WTC11 (cell line): ENCODE measurements around the gene RPS18. TPM values are rescaled to one million over a fixed set of nuclear protein-coding genes. Genes with fewer than 3 reads are reported as not detected.

Experiments used
- ATAC-seq: fragments of 200-7000 bp; cut with Tn5 transposase; 2 replicates; pipeline ENCODE4 v1.10.0; 2021; ENCODE audit warnings: mild to moderate bottlenecking, moderate library complexity
- CTCF ChIA-PET: fragments of 300-600 bp; sonication (Branson Sonifier 250); formaldehyde crosslinking; loops from one replicate; lab custom pipeline; 2021; ENCODE audit warnings: antibody characterized with exemption; lab: Charles Lee
- POLR2A ChIA-PET: fragments of 350-600 bp; sonication (Branson Sonifier 250); formaldehyde crosslinking; loops from one replicate; lab custom pipeline; 2021; ENCODE audit warnings: antibody characterized with exemption; lab: Charles Lee
- DNase-seq: peaks from one replicate; pipeline ENCODE4 v3.0.0; 2021; ENCODE audit warnings: low spot score
- H3K27ac Mint-ChIP-seq: 2 replicates; pipeline ENCODE4 v1.8.0; 2021; ENCODE audit warnings: mixed read lengths
- H3K27me3 Mint-ChIP-seq: 2 replicates; pipeline ENCODE4 v1.8.0; 2021; ENCODE audit warnings: low read depth, mild to moderate bottlenecking, moderate library complexity, mixed read lengths
- H3K36me3 Mint-ChIP-seq: 2 replicates; pipeline ENCODE4 v1.8.0; 2021; ENCODE audit warnings: mixed read lengths
- H3K4me1 Mint-ChIP-seq: 2 replicates; pipeline ENCODE4 v1.8.0; 2022; ENCODE audit warnings: mixed read lengths
- H3K4me3 Mint-ChIP-seq: 2 replicates; pipeline ENCODE4 v1.8.0; 2021; ENCODE audit warnings: mild to moderate bottlenecking, moderate library complexity, mixed read lengths
- H3K9me3 Mint-ChIP-seq: 2 replicates; pipeline ENCODE4 v1.8.0; 2021; ENCODE audit warnings: mixed read lengths
- ATF1 ChIP-seq: sonication (generic); formaldehyde crosslinking; IDR thresholded peaks from 2 replicates; pipeline ENCODE4 v1.8.1; 2023; ENCODE audit warnings: mild to moderate bottlenecking, moderate library complexity, missing genetic modification reagents
- CREM ChIP-seq: sonication (generic); formaldehyde crosslinking; IDR thresholded peaks from 2 replicates; pipeline ENCODE4 v1.8.1; 2022; ENCODE audit warnings: mild to moderate bottlenecking, missing genetic modification reagents, moderate library complexity
- E2F5 ChIP-seq: sonication (generic); formaldehyde crosslinking; IDR thresholded peaks from 2 replicates; pipeline ENCODE4 v1.8.1; 2022; ENCODE audit warnings: mild to moderate bottlenecking, moderate library complexity, missing genetic modification reagents
- ERG ChIP-seq: fragments of 250-450 bp; sonication (Bioruptor Pico); IDR thresholded peaks from 2 replicates; pipeline ENCODE4 v1.8.0; 2021; ENCODE audit warnings: mild to moderate bottlenecking
- ETV6 ChIP-seq: sonication (generic); formaldehyde crosslinking; IDR thresholded peaks from 2 replicates; pipeline ENCODE4 v1.8.1; 2022; ENCODE audit warnings: mild to moderate bottlenecking, missing genetic modification reagents
- FOXP1 ChIP-seq: sonication (generic); formaldehyde crosslinking; IDR thresholded peaks from 2 replicates; pipeline ENCODE4 v1.8.0; 2022; ENCODE audit warnings: missing genetic modification reagents, mild to moderate bottlenecking, moderate library complexity, borderline replicate concordance
- NFYB ChIP-seq: sonication (generic); formaldehyde crosslinking; conservative IDR thresholded peaks from 2 replicates; pipeline ENCODE4 v1.8.0; 2022; ENCODE audit warnings: low read depth, missing genetic modification reagents
- PRRX2 ChIP-seq: fragments of 250-450 bp; sonication (Bioruptor Pico); IDR thresholded peaks from 2 replicates; pipeline ENCODE4 v1.8.0; 2021; ENCODE audit warnings: mild to moderate bottlenecking
- SP1 ChIP-seq: sonication (generic); formaldehyde crosslinking; conservative IDR thresholded peaks from 2 replicates; pipeline ENCODE4 v1.8.1; 2022; ENCODE audit warnings: missing genetic modification reagents
- ZNF121 ChIP-seq: sonication (generic); formaldehyde crosslinking; IDR thresholded peaks from 2 replicates; pipeline ENCODE4 v1.8.0; 2023; ENCODE audit warnings: missing genetic modification reagents
- ZNF219 ChIP-seq: sonication (generic); formaldehyde crosslinking; IDR thresholded peaks from 2 replicates; pipeline ENCODE4 v1.8.0; 2023; ENCODE audit warnings: missing genetic modification reagents, mild to moderate bottlenecking, borderline replicate concordance
- ZNF263 ChIP-seq: sonication (generic); formaldehyde crosslinking; IDR thresholded peaks from 2 replicates; pipeline ENCODE4 v1.8.1; 2022; ENCODE audit warnings: low read depth, mild to moderate bottlenecking, moderate library complexity, missing genetic modification reagents
- ZNF423 ChIP-seq: fragments of 250-450 bp; sonication (Bioruptor Pico); IDR thresholded peaks from 2 replicates; pipeline ENCODE4 v2.1.2; 2022; ENCODE audit warnings: mild to moderate bottlenecking, moderate library complexity
- ZNF512 ChIP-seq: sonication (generic); formaldehyde crosslinking; IDR thresholded peaks from 2 replicates; pipeline ENCODE4 v1.8.1; 2022; ENCODE audit warnings: missing genetic modification reagents, borderline replicate concordance
- ZNF671 ChIP-seq: fragments of 250-450 bp; sonication (Bioruptor Pico); IDR thresholded peaks from 2 replicates; pipeline ENCODE4 v1.8.0; 2021; ENCODE audit warnings: mild to moderate bottlenecking
- total RNA-seq: library from RNA; stranded (reverse); gene quantifications from 3 replicates; pipeline ENCODE4 v1.2.3, GENCODE V29; 2021
- TF ChIP-seq, protein P1 (sequence below): sonication (generic); formaldehyde crosslinking; IDR thresholded peaks from 2 replicates; pipeline ENCODE4 v1.8.1; 2022; ENCODE audit warnings: mild to moderate bottlenecking, missing genetic modification reagents, moderate library complexity, borderline replicate concordance
- TF ChIP-seq, protein P2 (sequence below): fragments of 250-450 bp; sonication (Bioruptor Pico); conservative IDR thresholded peaks from 2 replicates; pipeline ENCODE4 v1.9.0; 2021; ENCODE audit warnings: mild to moderate bottlenecking
- TF ChIP-seq, protein P3 (sequence below): sonication (generic); formaldehyde crosslinking; IDR thresholded peaks from 2 replicates; pipeline ENCODE4 v1.8.0; 2023; ENCODE audit warnings: mild to moderate bottlenecking, missing genetic modification reagents

RPS18 gene
- total RNA-seq, 1 experiment from 2014 or later, result 2,857 TPM

GRCh38 chr6:33317669-33318425 lies 46.0 kb downstream of the RPS18 start, which contains the start of gene ZBTB22:
ZBTB22 (minus strand) TSS chr6:33317744; CDS start chr6:33316916, 828 bp downstream.
- peak within 1 kb of the TSS; percentile 97 for H3K4me3 Mint-ChIP-seq
- ChIA-PET POLR2A (interaction anchor here (0.6 to 1.9 kb wide), 18 partner anchors 20 to 814 kb away, joined by 3 to 8 read pairs (median 3); partner anchors contain the start of genes B3GALT4 and UQCC2), CTCF (interaction anchor here (0.6 to 2.5 kb wide), 23 partner anchors 11 to 479 kb away, joined by 3 to 16 read pairs (median 5); partner anchors contain the start of genes B3GALT4, CUTA, PFDN6 and RPS18)
- no peaks in the 10 kb centered on the region; the same call in 1 of the 2 replicates for H3K27me3 Mint-ChIP-seq
- H3K27ac Mint-ChIP-seq, result peak within 1 kb of the TSS; percentile 91
- DNase-seq (peak; percentile 99), ATAC-seq (peak; percentile 81)
- no peaks in the 10 kb centered on the region for H3K9me3 Mint-ChIP-seq
- TF ChIP-seq, protein P1, sequence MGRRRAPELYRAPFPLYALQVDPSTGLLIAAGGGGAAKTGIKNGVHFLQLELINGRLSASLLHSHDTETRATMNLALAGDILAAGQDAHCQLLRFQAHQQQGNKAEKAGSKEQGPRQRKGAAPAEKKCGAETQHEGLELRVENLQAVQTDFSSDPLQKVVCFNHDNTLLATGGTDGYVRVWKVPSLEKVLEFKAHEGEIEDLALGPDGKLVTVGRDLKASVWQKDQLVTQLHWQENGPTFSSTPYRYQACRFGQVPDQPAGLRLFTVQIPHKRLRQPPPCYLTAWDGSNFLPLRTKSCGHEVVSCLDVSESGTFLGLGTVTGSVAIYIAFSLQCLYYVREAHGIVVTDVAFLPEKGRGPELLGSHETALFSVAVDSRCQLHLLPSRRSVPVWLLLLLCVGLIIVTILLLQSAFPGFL, result no peak
- no peak for TF ChIP-seq ZNF263
- no peak for TF ChIP-seq E2F5 (CRISPR knock-in tag)
- TF ChIP-seq ATF1 (CRISPR knock-in tag), result no peak
- TF ChIP-seq ZNF423 (CRISPR knock-in tag), result no peak
- peak; percentile 62 for TF ChIP-seq NFYB (CRISPR knock-in tag)
- 0 out of 2 replicates have a peak, but pooled peaks have one; percentile 53 for TF ChIP-seq SP1 (CRISPR knock-in tag)
- 0 out of 2 replicates have a peak, but pooled peaks have one; percentile 40 for TF ChIP-seq ETV6 (CRISPR knock-in tag)
- peak; percentile 65; the same call in 1 of the 2 replicates for TF ChIP-seq PRRX2 (CRISPR knock-in tag)
- TF ChIP-seq, protein P2, sequence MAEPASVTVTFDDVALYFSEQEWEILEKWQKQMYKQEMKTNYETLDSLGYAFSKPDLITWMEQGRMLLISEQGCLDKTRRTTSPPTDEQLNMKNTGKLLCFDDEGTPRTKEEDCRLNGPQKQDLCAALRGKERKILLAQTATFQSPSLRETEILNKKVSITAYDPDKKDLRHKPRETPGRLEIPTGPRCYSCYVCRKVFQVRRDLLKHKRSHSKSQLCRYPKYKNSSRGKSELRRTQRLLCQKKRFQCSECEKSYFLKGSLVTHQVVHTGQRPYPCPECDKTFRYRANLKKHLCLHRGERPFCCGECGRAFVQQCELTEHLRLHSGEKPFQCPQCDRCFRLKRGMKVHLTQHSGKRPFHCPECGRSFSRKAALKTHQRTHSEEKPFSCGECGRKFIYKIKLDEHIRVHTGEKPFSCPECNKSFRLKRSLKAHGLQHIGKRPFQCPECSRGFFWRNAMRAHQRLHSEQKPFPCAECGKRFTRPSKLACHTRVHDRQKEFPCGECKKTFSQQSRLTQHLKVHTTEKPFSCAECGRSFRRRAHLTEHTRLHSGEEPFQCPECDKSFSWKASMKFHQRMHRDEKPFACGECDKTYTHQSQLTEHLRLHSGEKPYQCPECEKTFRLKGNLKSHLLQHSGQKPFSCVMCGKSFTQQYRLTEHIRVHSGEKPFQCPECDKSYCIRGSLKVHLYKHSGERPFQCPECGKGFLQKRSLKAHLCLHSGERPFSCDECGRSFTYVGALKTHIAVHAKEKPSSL (CRISPR knock-in tag), result no peak
- peak; percentile 69 for TF ChIP-seq ZNF121 (CRISPR knock-in tag)
- TF ChIP-seq ERG (CRISPR knock-in tag), result 0 out of 2 replicates have a peak, but pooled peaks have one; percentile 43
- peaks cover 21% of the 10 kb centered on the region for H3K36me3 Mint-ChIP-seq
- H3K4me1 Mint-ChIP-seq, result peaks cover 65% of the 10 kb centered on the region

DNA sequence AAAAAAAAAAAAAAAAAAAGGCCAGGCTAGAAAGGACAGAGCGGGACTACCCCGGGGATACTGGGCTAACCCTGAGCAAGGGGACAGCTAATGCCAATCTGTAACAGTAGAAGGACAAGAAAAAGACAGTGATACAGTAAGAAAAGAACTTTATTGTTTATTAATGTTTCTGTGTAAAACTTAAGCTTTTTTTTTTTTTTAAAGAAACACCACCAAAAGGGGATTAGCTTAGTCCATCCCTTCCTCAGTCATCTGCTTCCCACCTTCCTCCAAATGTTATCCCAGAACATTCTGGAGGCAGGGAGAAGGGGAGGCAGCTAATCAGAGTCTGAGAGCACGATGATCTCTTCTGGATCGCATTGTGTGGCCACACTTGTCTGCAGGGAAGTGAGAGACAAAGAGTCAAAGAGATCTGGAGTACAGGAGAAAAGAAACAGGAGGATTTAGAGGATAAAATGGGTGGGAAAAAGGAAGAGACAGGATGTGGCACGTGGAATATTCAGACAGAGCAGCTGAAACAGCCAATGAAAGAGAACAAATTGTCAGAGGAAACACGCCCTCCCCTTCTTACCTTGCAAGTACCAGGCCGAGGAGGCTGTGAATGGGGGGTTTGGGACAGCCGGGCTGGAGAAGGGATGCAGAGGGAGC lies 46.7 kb downstream of the RPS18 start:
- no peak for ATAC-seq
- Mint-ChIP-seq H3K27ac (peak overlapping the region; percentile 85), H3K27me3 (no peaks in the 10 kb centered on the region; the same call in 1 of the 2 replicates), H3K4me3 (peak overlapping the region; percentile 97), H3K4me1 (peaks cover 67% of the 10 kb centered on the region), H3K36me3 (peaks cover 21% of the 10 kb centered on the region), H3K9me3 (no peaks in the 10 kb centered on the region)
- DNase-seq, result no peak
- CTCF ChIA-PET, result interaction anchor here (0.6 to 2.5 kb wide), 19 partner anchors 19 to 480 kb away, joined by 3 to 16 read pairs (median 5); partner anchors contain the start of genes B3GALT4, CUTA, PFDN6 and RPS18
- POLR2A ChIA-PET, result interaction anchor here (0.6 to 1.9 kb wide), 9 partner anchors 19 to 813 kb away, joined by 3 to 8 read pairs (median 3); partner anchors contain the start of genes B3GALT4, RGL2 and UQCC2
- no peak for TF ChIP-seq CREM (CRISPR knock-in tag)
- no peak for TF ChIP-seq PRRX2 (CRISPR knock-in tag)
- no peak for TF ChIP-seq ZNF671 (CRISPR knock-in tag)
- TF ChIP-seq, protein P3, sequence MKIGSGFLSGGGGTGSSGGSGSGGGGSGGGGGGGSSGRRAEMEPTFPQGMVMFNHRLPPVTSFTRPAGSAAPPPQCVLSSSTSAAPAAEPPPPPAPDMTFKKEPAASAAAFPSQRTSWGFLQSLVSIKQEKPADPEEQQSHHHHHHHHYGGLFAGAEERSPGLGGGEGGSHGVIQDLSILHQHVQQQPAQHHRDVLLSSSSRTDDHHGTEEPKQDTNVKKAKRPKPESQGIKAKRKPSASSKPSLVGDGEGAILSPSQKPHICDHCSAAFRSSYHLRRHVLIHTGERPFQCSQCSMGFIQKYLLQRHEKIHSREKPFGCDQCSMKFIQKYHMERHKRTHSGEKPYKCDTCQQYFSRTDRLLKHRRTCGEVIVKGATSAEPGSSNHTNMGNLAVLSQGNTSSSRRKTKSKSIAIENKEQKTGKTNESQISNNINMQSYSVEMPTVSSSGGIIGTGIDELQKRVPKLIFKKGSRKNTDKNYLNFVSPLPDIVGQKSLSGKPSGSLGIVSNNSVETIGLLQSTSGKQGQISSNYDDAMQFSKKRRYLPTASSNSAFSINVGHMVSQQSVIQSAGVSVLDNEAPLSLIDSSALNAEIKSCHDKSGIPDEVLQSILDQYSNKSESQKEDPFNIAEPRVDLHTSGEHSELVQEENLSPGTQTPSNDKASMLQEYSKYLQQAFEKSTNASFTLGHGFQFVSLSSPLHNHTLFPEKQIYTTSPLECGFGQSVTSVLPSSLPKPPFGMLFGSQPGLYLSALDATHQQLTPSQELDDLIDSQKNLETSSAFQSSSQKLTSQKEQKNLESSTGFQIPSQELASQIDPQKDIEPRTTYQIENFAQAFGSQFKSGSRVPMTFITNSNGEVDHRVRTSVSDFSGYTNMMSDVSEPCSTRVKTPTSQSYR, result no peak
- TF ChIP-seq ZNF512 (CRISPR knock-in tag), result no peak
- TF ChIP-seq ZNF219, result no peak
- TF ChIP-seq, protein P2 (CRISPR knock-in tag), result no peak
- TF ChIP-seq FOXP1, result no peak
